GM20000 (cell line): ENCODE data around the gene HACD2.

Experiments
- DNase-seq: peaks from one replicate; pipeline ENCODE4 v3.0.0; 2012; ENCODE audit warnings: low spot score
- CTCF ChIP-seq: IDR thresholded peaks from 2 replicates; pipeline ENCODE4 v1.5.1; 2012; ENCODE audit warnings: mild to moderate bottlenecking, control low read depth; ENCODE audit errors: extremely low read depth, missing control alignments

HACD2 gene

DNA sequence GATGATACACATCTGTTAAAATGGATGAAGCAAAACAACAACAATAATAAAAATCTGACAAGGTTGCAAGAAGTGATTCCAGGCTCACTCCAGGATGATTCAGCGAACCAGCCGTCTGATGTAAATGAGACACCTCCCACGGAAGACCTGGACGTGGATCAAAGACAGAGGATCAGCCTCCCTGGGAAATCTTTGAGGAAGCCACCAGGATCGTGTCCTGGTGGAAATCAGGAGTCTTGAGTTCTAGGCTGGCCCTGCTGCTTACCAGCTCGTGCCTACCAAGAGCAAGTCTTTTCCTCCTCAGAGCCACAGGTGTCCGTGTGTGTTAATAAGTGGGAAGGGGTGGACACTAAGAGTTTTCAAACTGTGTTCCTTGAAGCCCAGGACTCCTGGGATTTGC is 120.6 kb downstream of the HACD2 start:
- DNase-seq = no peak
- no peak for TF ChIP-seq CTCF

- no peak for DNase-seq
- TF ChIP-seq CTCF = no peak
These were observed 125.0 kb downstream of the HACD2 start for GRCh38 chr3:123459862-123460261.

- no peak for TF ChIP-seq CTCF
- DNase-seq = no peak
These were observed 126.6 kb downstream of the HACD2 start for GRCh38 chr3:123458255-123458654.

GRCh38 chr3:123457841-123458240 is 127.0 kb downstream of the HACD2 start:
- TF ChIP-seq CTCF = no peak
- no peak for DNase-seq

- no peak for DNase-seq
- no peak for TF ChIP-seq CTCF
These were observed 131.2 kb downstream of the HACD2 start for GRCh38 chr3:123453675-123454074.

GRCh38 chr3:123451186-123451585 is 133.7 kb downstream of the HACD2 start:
- no peak for DNase-seq

DNA sequence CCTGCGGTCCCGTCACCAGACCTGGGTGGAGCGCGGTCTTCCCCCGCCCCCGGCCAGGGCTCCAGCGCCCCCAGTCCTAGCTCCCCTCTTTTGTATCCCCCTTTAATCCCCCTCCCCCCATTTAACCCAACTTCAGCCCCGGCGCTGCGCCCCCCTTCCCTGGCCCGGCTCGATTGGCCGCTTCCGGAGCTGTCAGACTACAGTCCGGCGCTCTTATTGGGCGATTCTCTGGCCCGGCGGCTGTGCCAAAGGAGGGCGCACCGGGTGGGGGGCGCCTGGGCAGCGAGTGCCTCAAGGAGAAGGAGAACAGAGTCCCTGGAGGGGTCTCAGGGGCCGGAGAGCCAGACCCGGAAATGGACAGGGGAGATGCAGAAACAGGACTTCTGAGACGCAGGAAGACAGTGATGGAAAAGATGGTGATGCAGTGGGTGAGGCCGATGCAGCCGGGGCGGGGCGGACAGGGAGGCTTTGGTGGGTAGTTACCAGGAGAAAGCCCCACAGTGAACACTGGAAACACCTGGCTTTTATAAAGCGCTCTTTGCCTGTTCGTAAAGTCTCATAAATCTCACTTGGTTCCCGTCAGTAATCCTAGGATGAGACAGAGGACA is 134.8 kb downstream of the HACD2 start:
- TF ChIP-seq CTCF = no peak
- DNase-seq = no peak

More at GRCh38 chr3:123451186-123451585, 133.7 kb downstream of the HACD2 start:
- no peak for TF ChIP-seq CTCF
